K562 (cell line): ENCODE results near the gene ASIC3. TPM values are rescaled to one million over a fixed set of nuclear protein-coding genes. Genes with fewer than 3 reads are reported as not detected.

ENCODE experiments used
- ATAC-seq: fragments of 200-7000 bp; cut with Tn5 transposase; 3 replicates; pipeline ENCODE4 v1.9.1; 2020; ENCODE audit warnings: moderate library complexity
- BruUV-seq: library from RNA; stranded (reverse); fragments of 400-500 nt; replicated peaks from 2 replicates; lab custom pipeline; 2021; lab: Mats Ljungman, UMichigan
- CTCF ChIA-PET: fragments of 300-600 bp; formaldehyde crosslinking; extraction: SDS; loops from one replicate; lab custom pipeline; 2021; ENCODE audit warnings: low intra/inter-chr PET ratio; lab: Yijun Ruan, JAX
- POLR2A ChIA-PET: fragments of 300-600, 350-650 bp; sonication (Branson Sonifier 250); formaldehyde crosslinking; extraction: SDS; loops from one replicate; lab custom pipeline; 2021; ENCODE audit warnings: antibody characterized with exemption, inconsistent platforms; lab: Yijun Ruan, JAX
- DNase-seq, 4 experiments: peaks; one replicate each; pipeline versions ENCODE4 v3.0.0 to v3.0.0-alpha.2; 2011 to 2018; ENCODE audit warnings: low spot score in 3 of 4, mixed read lengths in 3 of 4; ENCODE audit errors: extremely low read depth in 1 of 4
- FAIRE-seq: peaks from 2 replicates; lab custom pipeline; 2011; peaks lifted over from hg19 to GRCh38; lab: Jason Lieb, UNC
- H2AFZ ChIP-seq: 2 replicates; pipeline ENCODE4 v1.6.0; 2011; ENCODE audit warnings: low read depth, low read length, control low read depth, inconsistent platforms
- H3K27ac ChIP-seq: fragments of 200-600 bp; 3 replicates; pipeline ENCODE4 v1.8.0; 2011; ENCODE audit warnings: low read depth, mild to moderate bottlenecking, control low read depth, inconsistent platforms, low read length, moderate library complexity, mixed read lengths; ENCODE audit errors: extremely low read depth
- H3K27me3 ChIP-seq, 2 experiments: fragments of 300-600 bp in 1 of 2; 2 replicates in 1 of 2; 3 replicates in 1 of 2; pipeline versions ENCODE4 v1.6.0 to v1.8.0; 2011; ENCODE audit warnings: inconsistent platforms in 2 of 2, low read length in 2 of 2, mild to moderate bottlenecking in 1 of 2, mixed read lengths in 1 of 2, moderate library complexity in 1 of 2; ENCODE audit not compliant: control insufficient read depth in 2 of 2, insufficient read depth in 2 of 2
- H3K36me3 ChIP-seq: fragments of 300-600 bp; 3 replicates; pipeline ENCODE4 v1.8.0; 2011; ENCODE audit warnings: mild to moderate bottlenecking, low read length, inconsistent platforms; ENCODE audit not compliant: control insufficient read depth, insufficient read depth
- H3K4me1 ChIP-seq, 2 experiments: fragments of 200-600 bp in 1 of 2; replicated peaks in 1 of 2; 2 replicates in 1 of 2; 3 replicates in 1 of 2; pipeline versions ENCODE4 v1.5.1 to v1.8.0; 2011; ENCODE audit warnings: inconsistent platforms in 2 of 2, low read length in 2 of 2, mild to moderate bottlenecking in 1 of 2, mixed read lengths in 1 of 2, moderate library complexity in 1 of 2; ENCODE audit not compliant: control insufficient read depth in 2 of 2, insufficient read depth in 2 of 2
- H3K4me2 ChIP-seq: 2 replicates; pipeline ENCODE4 v1.6.1; 2011; ENCODE audit warnings: low read length, control low read depth, inconsistent platforms, mixed read lengths; ENCODE audit not compliant: insufficient read depth
- H3K4me3 ChIP-seq: fragments of 200-600 bp; sonication (generic), shearing (Covaris generic); 2 replicates; pipeline ENCODE4 v1.5.1; 2016; ENCODE audit warnings: control low read depth, inconsistent platforms
- H3K79me2 ChIP-seq: fragments of 200-600 bp; 3 replicates; pipeline ENCODE4 v1.8.0; 2011; ENCODE audit warnings: low read length, inconsistent platforms; ENCODE audit not compliant: control insufficient read depth, insufficient read depth
- H3K9ac ChIP-seq, 2 experiments: 2 replicates each; pipeline versions ENCODE4 v1.6.0 to v1.6.1; 2011; ENCODE audit warnings: low read depth in 2 of 2, low read length in 2 of 2, control low read depth in 1 of 2, inconsistent platforms in 1 of 2, mild to moderate bottlenecking in 1 of 2, mixed read lengths in 1 of 2; ENCODE audit not compliant: insufficient read depth in 1 of 2
- H3K9me1 ChIP-seq: one replicate; pipeline ENCODE4 v1.6.0; 2011; ENCODE audit warnings: inconsistent platforms, mild to moderate bottlenecking, low read length, moderate library complexity; ENCODE audit not compliant: control insufficient read depth, insufficient read depth
- H3K9me3 ChIP-seq: replicated peaks from 2 replicates; pipeline ENCODE4 v1.5.1; 2011; ENCODE audit warnings: low read depth, low read length, inconsistent platforms; ENCODE audit not compliant: control insufficient read depth, insufficient read depth
- H4K20me1 ChIP-seq: replicated peaks from 2 replicates; pipeline ENCODE4 v1.6.1; 2011; ENCODE audit warnings: low read length, inconsistent platforms, mixed read lengths; ENCODE audit not compliant: control insufficient read depth, insufficient read depth
- ATF1 ChIP-seq, 2 experiments: fragments of 450-650 bp in 1 of 2; IDR thresholded peaks; 2 replicates each; pipeline ENCODE4 v1.6.1; 2016; ENCODE audit warnings: missing compliant biosample characterization in 1 of 2, missing genetic modification characterization in 1 of 2
- ATF6 ChIP-seq: sonication (generic); formaldehyde crosslinking; IDR thresholded peaks from 2 replicates; pipeline ENCODE4 v1.4.0; 2020; ENCODE audit warnings: mild to moderate bottlenecking, missing genetic modification reagents
- CBFB ChIP-seq: sonication (generic); formaldehyde crosslinking; IDR thresholded peaks from 2 replicates; pipeline ENCODE4 v1.4.0; 2020; ENCODE audit warnings: mild to moderate bottlenecking, missing genetic modification reagents
- CREM ChIP-seq: IDR thresholded peaks from 2 replicates; pipeline ENCODE4 v1.6.1; 2014; ENCODE audit warnings: antibody characterized with exemption, low read depth
- E2F3 ChIP-seq: fragments of 250-450 bp; sonication (Bioruptor Pico); IDR thresholded peaks from 2 replicates; pipeline ENCODE4 v1.4.0; 2020; ENCODE audit warnings: mild to moderate bottlenecking
- ELF4 ChIP-seq: fragments of 450-650 bp; formaldehyde crosslinking; IDR thresholded peaks from 2 replicates; pipeline ENCODE4 v1.4.0; 2022; ENCODE audit warnings: missing genetic modification characterization
- GATA2 ChIP-seq: sonication (generic); formaldehyde crosslinking; IDR thresholded peaks from 2 replicates; pipeline ENCODE4 v1.4.0; 2020; ENCODE audit warnings: mild to moderate bottlenecking, missing genetic modification reagents
- HDAC1 ChIP-seq, 2 experiments: fragments of 450-650 bp; IDR thresholded peaks; 2 replicates each; pipeline ENCODE4 v1.6.1; 2016 to 2017; ENCODE audit warnings: inconsistent platforms in 1 of 2, mild to moderate bottlenecking in 1 of 2, moderate library complexity in 1 of 2
- HDAC2 ChIP-seq: fragments of 450-650 bp; IDR thresholded peaks from 2 replicates; pipeline ENCODE4 v1.6.1; 2016; ENCODE audit warnings: mild to moderate bottlenecking
- HMG20A ChIP-seq: fragments of 450-650 bp; formaldehyde crosslinking; conservative IDR thresholded peaks from 2 replicates; pipeline ENCODE4 v1.4.0; 2020; ENCODE audit warnings: mild to moderate bottlenecking, mixed read lengths
- NELFE ChIP-seq: IDR thresholded peaks from 2 replicates; pipeline ENCODE4 v1.6.1; 2011; ENCODE audit warnings: mild to moderate bottlenecking; ENCODE audit not compliant: insufficient read depth, insufficient read length
- NRF1 ChIP-seq, 2 experiments: fragments of 450-650 bp; IDR thresholded peaks in 1 of 2; conservative IDR thresholded peaks in 1 of 2; 2 replicates each; pipeline ENCODE4 v1.6.1; 2014; ENCODE audit warnings: mild to moderate bottlenecking in 2 of 2
- PURB ChIP-seq: sonication (generic); formaldehyde crosslinking; IDR thresholded peaks from 2 replicates; pipeline ENCODE4 v1.9.0; 2021; ENCODE audit warnings: low read depth, mild to moderate bottlenecking, missing genetic modification reagents
- RCOR1 ChIP-seq, 2 experiments: IDR thresholded peaks; 2 replicates each; pipeline ENCODE4 v1.6.1; 2012; ENCODE audit warnings: low read depth in 2 of 2, low read length in 2 of 2, borderline replicate concordance in 1 of 2, improper control_type of control experiment in 1 of 2
- RNF2 ChIP-seq: sonication (generic); IDR thresholded peaks from 2 replicates; pipeline ENCODE4 v1.6.1; 2016
- SREBF2 ChIP-seq: sonication (generic); formaldehyde crosslinking; IDR thresholded peaks from 2 replicates; pipeline ENCODE4 v1.4.0; 2020; ENCODE audit warnings: mild to moderate bottlenecking, missing genetic modification reagents
- TBL1XR1 ChIP-seq, 2 experiments: IDR thresholded peaks; 2 replicates each; pipeline ENCODE4 v1.6.1; 2012; ENCODE audit warnings: improper control_type of control experiment in 2 of 2, low read length in 2 of 2, mild to moderate bottlenecking in 1 of 2
- TFAP4 ChIP-seq: sonication (generic); formaldehyde crosslinking; IDR thresholded peaks from 2 replicates; pipeline ENCODE4 v1.8.0; 2022; ENCODE audit warnings: missing genetic modification reagents, mild to moderate bottlenecking, moderate library complexity, borderline replicate concordance
- USF1 ChIP-seq: sonication (generic); formaldehyde crosslinking; IDR thresholded peaks from 2 replicates; pipeline ENCODE4 v1.9.0; 2022; ENCODE audit warnings: mild to moderate bottlenecking, missing genetic modification reagents
- ZFPM2 ChIP-seq: fragments of 250-450 bp; sonication (Bioruptor Pico); IDR thresholded peaks from 2 replicates; pipeline ENCODE4 v1.5.1; 2022; ENCODE audit warnings: mild to moderate bottlenecking
- ZNF12 ChIP-seq: sonication (generic); formaldehyde crosslinking; IDR thresholded peaks from 2 replicates; pipeline ENCODE4 v1.4.0; 2020; ENCODE audit warnings: mild to moderate bottlenecking, missing genetic modification reagents
- WGBS: fragments of 100-300 bp; shearing (Covaris generic); methylation state at CpG from one replicate; pipeline ENCODE4 v1.1.6; 2016; ENCODE audit warnings: low coverage, mixed read lengths; ENCODE audit not compliant: insufficient coverage; ENCODE audit errors: missing lambda C conversion rate; 5-methylcytosine and 5-hydroxymethylcytosine counted together
- in situ Hi-C: fragments of 300-500 bp; cut with MboI; formaldehyde crosslinking; loops from 4 replicates; pipeline ENCODE4 v1.15.0; 2018; ENCODE audit warnings: inconsistent platforms, mixed read lengths
- intact Hi-C: fragments of 100-400 bp; cut with micrococcal nuclease; formaldehyde crosslinking; loops from 2 replicates; pipeline ENCODE4 v1.14.2; 2022
- polyA plus RNA-seq, 8 experiments: library from polyadenylated mRNA; depleted of rRNA in 4 of 8; stranded (reverse) in 5 of 8; unstranded in 3 of 8; fragments of >200 nt; fragmentation: Nextera tagmentation in 2 of 8; fragmentation: Illumina TruSeq in 1 of 8; extraction: Ambion mirVana in 2 of 8; extraction: Trizol in 1 of 8; gene quantifications; 2 replicates each; pipeline versions ENCODE4 v1.2.1 to v1.2.3, GENCODE V29; 2011 to 2014; ENCODE audit warnings: inconsistent platforms in 1 of 8, missing spikeins in 1 of 8
- total RNA-seq, 7 experiments: library from RNA; depleted of rRNA in 6 of 7; stranded (reverse); fragments of >200 nt in 6 of 7; fragmentation: Illumina TruSeq in 2 of 7; extraction: Trizol in 2 of 7; gene quantifications; 2 replicates each; pipeline versions ENCODE4 v1.2.1 to v1.2.3, GENCODE V29; 2011 to 2021; ENCODE audit warnings: low replicate concordance in 1 of 7

The ASIC3 gene
- total and polyA plus RNA-seq, 9 of the 15 experiments (the other 6 are each of a cell fraction or from before 2014, with no cell fraction given) = 0.11 to 5.0 (median 0.87) TPM

GRCh38 chr7:151083824-151084160, 35.5 kb downstream of the ASIC3 start:
- peaks cover 32% of the 10 kb centered on the region for H3K36me3 ChIP-seq
- H3K9ac ChIP-seq = peak overlapping the region; percentile 94 to 97
- FAIRE-seq = peak; percentile 58
- peak overlapping the region; percentile 81 for H2AFZ ChIP-seq
- H3K79me2 ChIP-seq = peaks cover 68% of the 10 kb centered on the region
- peaks cover 52 to 83% of the 10 kb centered on the region in 2 experiments for H3K4me1 ChIP-seq
- no peak for DNase-seq
- no peaks in the 10 kb centered on the region for H3K9me3 ChIP-seq
- POLR2A ChIA-PET = interaction anchor here (0.9 to 2.5 kb wide), 4 partner anchors 9 to 55 kb away, joined by 3 to 10 read pairs (median 3); no protein-coding TSS in a partner anchor
- CTCF ChIA-PET = no interaction called here
- peaks cover 18% of the 10 kb centered on the region for H4K20me1 ChIP-seq
- peak overlapping the region; percentile 89 for H3K4me3 ChIP-seq
- in situ Hi-C loops = no loop called here
- BruUV-seq = no TSS peak
- H3K4me2 ChIP-seq = peak overlapping the region; percentile 97
- peak overlapping the region; percentile 94; the same call in 2 of the 3 replicates for H3K27ac ChIP-seq
- WGBS = 30% methylated on average over 3 of the region's 3 CpGs
- no peaks in the 10 kb centered on the region for H3K9me1 ChIP-seq
- H3K27me3 ChIP-seq = no peaks in the 10 kb centered on the region
- ATAC-seq = no peak
- intact Hi-C loops = loop anchor here (1.0 to 10.0 kb wide), 3 partner anchors 55 to 769 kb away; partner anchors contain the start of gene ABCB8
- TF ChIP-seq HMG20A (CRISPR knock-in tag) (no peak), TBL1XR1 (IDR thresholded peaks at IDR 0.05; ENCODE audit: low read length in 2 of 2) (0 out of 4 replicates have a peak, but pooled peaks of 1 of the 2 experiments have one; percentile 6), ZFPM2 (CRISPR knock-in tag) (no peak), ELF4 (CRISPR knock-in tag) (no peak), TFAP4 (CRISPR knock-in tag) (peak; percentile 7; the same call in 1 of the 2 replicates), ATF6 (CRISPR knock-in tag) (peak; percentile 79), NRF1 (conservative IDR thresholded peaks at IDR 0.05 in 1 of 2, IDR thresholded peaks at IDR 0.05 in 1 of 2) (0 out of 4 replicates have a peak, but pooled peaks of 1 of the 2 experiments have one; percentile 19), CREM (no peak), SREBF2 (CRISPR knock-in tag) (peak; percentile 96), E2F3 (CRISPR knock-in tag) (no peak), RCOR1 (IDR thresholded peaks at IDR 0.05; ENCODE audit: borderline replicate concordance in 1 of 2, low read depth in 2 of 2, low read length in 2 of 2) (0 out of 4 replicates have a peak, but pooled peaks of 1 of the 2 experiments have one; percentile 15), USF1 (CRISPR knock-in tag) (0 out of 2 replicates have a peak, but pooled peaks have one; percentile 5), ATF1 (CRISPR knock-in tag; IDR thresholded peaks at IDR 0.05) (no peak), ATF1 (tag; IDR thresholded peaks at IDR 0.05) (peak; percentile 24), HDAC1 (IDR thresholded peaks at IDR 0.05) (0 out of 4 replicates have a peak, but pooled peaks of 1 of the 2 experiments have one; percentile 12), CBFB (0 out of 2 replicates have a peak, but pooled peaks have one; percentile 57), ZNF12 (CRISPR knock-in tag) (0 out of 2 replicates have a peak, but pooled peaks have one; percentile 56), HDAC2 (0 out of 2 replicates have a peak, but pooled peaks have one; percentile 2), PURB (CRISPR knock-in tag) (no peak), RNF2 (no peak), NELFE (no peak), GATA2 (CRISPR knock-in tag) (peak; percentile 33; the same call in 1 of the 2 replicates)
